ENCODE data around the gene PLA2G12A. TPM values are rescaled to one million over a fixed set of nuclear protein-coding genes. Genes with fewer than 3 reads are reported as not detected.

The PLA2G12A gene
- total RNA-seq, 1 donor from 2014 or later, result 51.0 TPM

- no peaks in the 10 kb centered on the region for H3K27me3 Mint-ChIP-seq (ENCODE audit: low read depth)
- H3K9me3 Mint-ChIP-seq, result peaks cover 12% of the 10 kb centered on the region
- no peak overlapping the region for H3K4me3 Mint-ChIP-seq
- peaks cover 23% of the 10 kb centered on the region for H3K4me1 Mint-ChIP-seq
- no peak overlapping the region for H3K27ac Mint-ChIP-seq
- TF ChIP-seq, protein P1, sequence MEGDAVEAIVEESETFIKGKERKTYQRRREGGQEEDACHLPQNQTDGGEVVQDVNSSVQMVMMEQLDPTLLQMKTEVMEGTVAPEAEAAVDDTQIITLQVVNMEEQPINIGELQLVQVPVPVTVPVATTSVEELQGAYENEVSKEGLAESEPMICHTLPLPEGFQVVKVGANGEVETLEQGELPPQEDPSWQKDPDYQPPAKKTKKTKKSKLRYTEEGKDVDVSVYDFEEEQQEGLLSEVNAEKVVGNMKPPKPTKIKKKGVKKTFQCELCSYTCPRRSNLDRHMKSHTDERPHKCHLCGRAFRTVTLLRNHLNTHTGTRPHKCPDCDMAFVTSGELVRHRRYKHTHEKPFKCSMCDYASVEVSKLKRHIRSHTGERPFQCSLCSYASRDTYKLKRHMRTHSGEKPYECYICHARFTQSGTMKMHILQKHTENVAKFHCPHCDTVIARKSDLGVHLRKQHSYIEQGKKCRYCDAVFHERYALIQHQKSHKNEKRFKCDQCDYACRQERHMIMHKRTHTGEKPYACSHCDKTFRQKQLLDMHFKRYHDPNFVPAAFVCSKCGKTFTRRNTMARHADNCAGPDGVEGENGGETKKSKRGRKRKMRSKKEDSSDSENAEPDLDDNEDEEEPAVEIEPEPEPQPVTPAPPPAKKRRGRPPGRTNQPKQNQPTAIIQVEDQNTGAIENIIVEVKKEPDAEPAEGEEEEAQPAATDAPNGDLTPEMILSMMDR (IDR thresholded peaks at IDR 0.05; ENCODE audit: unreplicated experiment), result no peak
- DNase-seq (ENCODE audit: low spot score in 2 of 2, unreplicated experiment in 2 of 2), result no peak
- H3K36me3 Mint-ChIP-seq, result peaks cover 24% of the 10 kb centered on the region
These were observed 6.8 kb downstream of the PLA2G12A start for GRCh38 chr4:109723110-109723509.

GRCh38 chr4:109722357-109722756, 7.5 kb downstream of the PLA2G12A start:
- no peak for DNase-seq (ENCODE audit: low spot score in 2 of 2, unreplicated experiment in 2 of 2)
- peaks cover 30% of the 10 kb centered on the region for H3K36me3 Mint-ChIP-seq
- no peaks in the 10 kb centered on the region for H3K27me3 Mint-ChIP-seq (ENCODE audit: low read depth)
- TF ChIP-seq, protein P1 (IDR thresholded peaks at IDR 0.05; ENCODE audit: unreplicated experiment), result no peak
- H3K9me3 Mint-ChIP-seq, result peaks cover 12% of the 10 kb centered on the region
- no peak overlapping the region for H3K27ac Mint-ChIP-seq
- peaks cover 19% of the 10 kb centered on the region for H3K4me1 Mint-ChIP-seq
- H3K4me3 Mint-ChIP-seq, result no peak overlapping the region

DNA sequence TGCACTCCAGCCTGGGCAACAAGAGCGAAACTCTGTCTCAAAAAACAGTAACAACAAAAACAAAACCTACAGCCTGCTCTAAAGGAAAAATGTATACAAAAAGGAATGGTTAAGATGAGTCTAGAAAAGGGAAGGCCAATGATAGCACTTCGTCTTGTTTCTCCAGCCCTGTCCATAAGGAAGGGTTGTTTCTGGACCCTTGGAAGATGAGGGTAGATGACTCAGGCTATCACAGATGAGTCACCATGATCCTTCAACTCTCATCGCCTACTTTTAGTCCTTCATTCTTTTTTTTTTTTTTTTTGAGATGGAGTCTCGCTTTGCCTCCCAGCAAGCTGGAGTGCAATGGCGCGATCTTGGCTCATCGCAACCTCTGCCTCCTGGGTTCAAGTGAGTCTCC, 8.8 kb downstream of the PLA2G12A start:
- H3K9me3 Mint-ChIP-seq, result peaks cover 12% of the 10 kb centered on the region
- TF ChIP-seq, protein P1 (IDR thresholded peaks at IDR 0.05; ENCODE audit: unreplicated experiment), result no peak

GRCh38 chr4:109719604-109720003, 10.3 kb downstream of the PLA2G12A start:
- TF ChIP-seq, protein P1 (IDR thresholded peaks at IDR 0.05; ENCODE audit: unreplicated experiment), result no peak
- no peaks in the 10 kb centered on the region for H3K27me3 Mint-ChIP-seq (ENCODE audit: low read depth)
- no peak overlapping the region for H3K27ac Mint-ChIP-seq
- no peak for DNase-seq (ENCODE audit: low spot score in 2 of 2, unreplicated experiment in 2 of 2)
- H3K36me3 Mint-ChIP-seq, result peaks cover 42% of the 10 kb centered on the region
- H3K4me1 Mint-ChIP-seq, result peaks cover 6% of the 10 kb centered on the region
- H3K9me3 Mint-ChIP-seq, result peaks cover 12% of the 10 kb centered on the region
- no peak overlapping the region for H3K4me3 Mint-ChIP-seq

More for the DNA sequence above, 8.8 kb downstream of the PLA2G12A start:
- Mint-ChIP-seq H3K27me3 (ENCODE audit: low read depth) (no peaks in the 10 kb centered on the region), H3K27ac (no peak overlapping the region), H3K4me1 (peaks cover 9% of the 10 kb centered on the region), H3K36me3 (peaks cover 41% of the 10 kb centered on the region), H3K4me3 (no peak overlapping the region)
- no peak for DNase-seq (ENCODE audit: low spot score in 2 of 2, unreplicated experiment in 2 of 2)

- Mint-ChIP-seq H3K27me3 (ENCODE audit: low read depth) (no peaks in the 10 kb centered on the region), H3K4me3 (no peak overlapping the region), H3K9me3 (peaks cover 12% of the 10 kb centered on the region), H3K4me1 (peaks cover 6% of the 10 kb centered on the region), H3K36me3 (peaks cover 46% of the 10 kb centered on the region), H3K27ac (no peak overlapping the region)
- no peak for DNase-seq (ENCODE audit: low spot score in 2 of 2, unreplicated experiment in 2 of 2)
- TF ChIP-seq, protein P1 (IDR thresholded peaks at IDR 0.05; ENCODE audit: unreplicated experiment), result no peak
These were observed 11.1 kb downstream of the PLA2G12A start for GRCh38 chr4:109718759-109719158.

GRCh38 chr4:109713500-109713899, 16.4 kb downstream of the PLA2G12A start:
- Mint-ChIP-seq H3K9me3 (no peaks in the 10 kb centered on the region), H3K4me3 (no peak overlapping the region), H3K27me3 (ENCODE audit: low read depth) (no peaks in the 10 kb centered on the region), H3K27ac (no peak overlapping the region), H3K4me1 (peaks cover 7% of the 10 kb centered on the region), H3K36me3 (peaks cover 39% of the 10 kb centered on the region)
- DNase-seq (ENCODE audit: low spot score in 2 of 2, unreplicated experiment in 2 of 2), result no peak
- TF ChIP-seq, protein P1 (IDR thresholded peaks at IDR 0.05; ENCODE audit: unreplicated experiment), result no peak

All from mesothelial cell of epicardium (in vitro differentiated cells).